ENCODE measurements around the gene SLC6A19.

Gene SLC6A19

GRCh38 chr5:1181451-1182359 lies 19.7 kb upstream of the SLC6A19 start:
- DNase-seq: no peak

GRCh38 chr5:1182360-1182632 lies 19.1 kb upstream of the SLC6A19 start:
- DNase-seq: no peak

- no peak for DNase-seq
These were observed 18.6 kb upstream of the SLC6A19 start for GRCh38 chr5:1182633-1183423.

GRCh38 chr5:1183424-1184162 lies 17.8 kb upstream of the SLC6A19 start:
- no peak for DNase-seq

- no peak for DNase-seq
These were observed 17.3 kb upstream of the SLC6A19 start for GRCh38 chr5:1184163-1184470.

- DNase-seq: no peak
These were observed 16.9 kb upstream of the SLC6A19 start for GRCh38 chr5:1184481-1184880.

GRCh38 chr5:1185038-1185627 lies 16.3 kb upstream of the SLC6A19 start:
- DNase-seq: no peak

- no peak for DNase-seq
These were observed 15.6 kb upstream of the SLC6A19 start for GRCh38 chr5:1185629-1186350.

- DNase-seq: no peak
These were observed 14.8 kb upstream of the SLC6A19 start for GRCh38 chr5:1186351-1187233.

GRCh38 chr5:1187234-1187949 lies 14.0 kb upstream of the SLC6A19 start:
- DNase-seq: no peak

GRCh38 chr5:1187950-1188334 lies 13.5 kb upstream of the SLC6A19 start:
- no peak for DNase-seq

- DNase-seq: no peak
These were observed 12.9 kb upstream of the SLC6A19 start for GRCh38 chr5:1188464-1188863.

GRCh38 chr5:1189269-1189668 lies 12.1 kb upstream of the SLC6A19 start:
- DNase-seq: no peak

- no peak for DNase-seq
These were observed 11.1 kb upstream of the SLC6A19 start for GRCh38 chr5:1190278-1190677.

GRCh38 chr5:1190837-1191239 lies 10.6 kb upstream of the SLC6A19 start:
- DNase-seq: no peak

GRCh38 chr5:1192971-1193590 lies 8.3 kb upstream of the SLC6A19 start:
- DNase-seq: no peak

GRCh38 chr5:1193591-1193985 lies 7.8 kb upstream of the SLC6A19 start:
- DNase-seq: no peak

- DNase-seq: no peak
These were observed 7.0 kb upstream of the SLC6A19 start for GRCh38 chr5:1194378-1194777.

GRCh38 chr5:1195439-1195838 lies 6.0 kb upstream of the SLC6A19 start:
- no peak for DNase-seq

- DNase-seq: no peak
These were observed 5.5 kb upstream of the SLC6A19 start for GRCh38 chr5:1195916-1196315.

- DNase-seq: no peak
These were observed 4.8 kb upstream of the SLC6A19 start for GRCh38 chr5:1196562-1196961.
